Measurements from ENCODE around the gene CAMK1G. TPM values are rescaled to one million over a fixed set of nuclear protein-coding genes. Genes with fewer than 3 reads are reported as not detected.

CAMK1G gene
- total and polyA plus RNA-seq, 10 of the 15 experiments (the other 5 are each of a cell fraction or from before 2014, with no cell fraction given): 0.18 to 0.20 TPM; not detected in 8

DNA sequence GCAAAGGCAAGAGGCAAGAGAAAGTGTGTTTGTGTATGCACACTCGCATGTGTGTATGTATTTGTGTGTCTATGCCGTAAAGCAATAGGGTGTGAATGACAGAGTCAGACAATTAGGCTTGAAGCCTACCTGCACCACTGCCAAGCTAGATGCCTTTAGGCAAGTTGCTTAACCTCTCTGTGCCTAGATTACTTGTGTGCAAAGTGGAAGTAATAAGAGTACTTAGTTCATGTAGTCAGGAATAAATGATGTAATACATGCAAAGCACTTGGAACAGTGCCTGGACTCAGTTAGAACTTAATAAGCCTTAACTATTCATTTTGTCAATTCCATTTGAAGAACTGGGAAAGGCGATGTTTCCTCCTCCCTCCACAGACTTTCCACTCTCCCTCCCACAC is 37.0 kb downstream of the CAMK1G start (continued):
- TF ChIP-seq ZNF24 (IDR thresholded peaks at IDR 0.05) (no peak), PML (IDR thresholded peaks at IDR 0.05; ENCODE audit: low read length) (no peak), ZNF274 (IDR thresholded peaks at IDR 0.05; ENCODE audit: insufficient read depth, insufficient read length) (no peak)
- TF ChIP-seq, protein P1, sequence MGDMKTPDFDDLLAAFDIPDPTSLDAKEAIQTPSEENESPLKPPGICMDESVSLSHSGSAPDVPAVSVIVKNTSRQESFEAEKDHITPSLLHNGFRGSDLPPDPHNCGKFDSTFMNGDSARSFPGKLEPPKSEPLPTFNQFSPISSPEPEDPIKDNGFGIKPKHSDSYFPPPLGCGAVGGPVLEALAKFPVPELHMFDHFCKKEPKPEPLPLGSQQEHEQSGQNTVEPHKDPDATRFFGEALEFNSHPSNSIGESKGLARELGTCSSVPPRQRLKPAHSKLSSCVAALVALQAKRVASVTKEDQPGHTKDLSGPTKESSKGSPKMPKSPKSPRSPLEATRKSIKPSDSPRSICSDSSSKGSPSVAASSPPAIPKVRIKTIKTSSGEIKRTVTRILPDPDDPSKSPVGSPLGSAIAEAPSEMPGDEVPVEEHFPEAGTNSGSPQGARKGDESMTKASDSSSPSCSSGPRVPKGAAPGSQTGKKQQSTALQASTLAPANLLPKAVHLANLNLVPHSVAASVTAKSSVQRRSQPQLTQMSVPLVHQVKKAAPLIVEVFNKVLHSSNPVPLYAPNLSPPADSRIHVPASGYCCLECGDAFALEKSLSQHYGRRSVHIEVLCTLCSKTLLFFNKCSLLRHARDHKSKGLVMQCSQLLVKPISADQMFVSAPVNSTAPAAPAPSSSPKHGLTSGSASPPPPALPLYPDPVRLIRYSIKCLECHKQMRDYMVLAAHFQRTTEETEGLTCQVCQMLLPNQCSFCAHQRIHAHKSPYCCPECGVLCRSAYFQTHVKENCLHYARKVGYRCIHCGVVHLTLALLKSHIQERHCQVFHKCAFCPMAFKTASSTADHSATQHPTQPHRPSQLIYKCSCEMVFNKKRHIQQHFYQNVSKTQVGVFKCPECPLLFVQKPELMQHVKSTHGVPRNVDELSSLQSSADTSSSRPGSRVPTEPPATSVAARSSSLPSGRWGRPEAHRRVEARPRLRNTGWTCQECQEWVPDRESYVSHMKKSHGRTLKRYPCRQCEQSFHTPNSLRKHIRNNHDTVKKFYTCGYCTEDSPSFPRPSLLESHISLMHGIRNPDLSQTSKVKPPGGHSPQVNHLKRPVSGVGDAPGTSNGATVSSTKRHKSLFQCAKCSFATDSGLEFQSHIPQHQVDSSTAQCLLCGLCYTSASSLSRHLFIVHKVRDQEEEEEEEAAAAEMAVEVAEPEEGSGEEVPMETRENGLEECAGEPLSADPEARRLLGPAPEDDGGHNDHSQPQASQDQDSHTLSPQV (IDR thresholded peaks at IDR 0.05): no peak
- TF ChIP-seq, protein P2, sequence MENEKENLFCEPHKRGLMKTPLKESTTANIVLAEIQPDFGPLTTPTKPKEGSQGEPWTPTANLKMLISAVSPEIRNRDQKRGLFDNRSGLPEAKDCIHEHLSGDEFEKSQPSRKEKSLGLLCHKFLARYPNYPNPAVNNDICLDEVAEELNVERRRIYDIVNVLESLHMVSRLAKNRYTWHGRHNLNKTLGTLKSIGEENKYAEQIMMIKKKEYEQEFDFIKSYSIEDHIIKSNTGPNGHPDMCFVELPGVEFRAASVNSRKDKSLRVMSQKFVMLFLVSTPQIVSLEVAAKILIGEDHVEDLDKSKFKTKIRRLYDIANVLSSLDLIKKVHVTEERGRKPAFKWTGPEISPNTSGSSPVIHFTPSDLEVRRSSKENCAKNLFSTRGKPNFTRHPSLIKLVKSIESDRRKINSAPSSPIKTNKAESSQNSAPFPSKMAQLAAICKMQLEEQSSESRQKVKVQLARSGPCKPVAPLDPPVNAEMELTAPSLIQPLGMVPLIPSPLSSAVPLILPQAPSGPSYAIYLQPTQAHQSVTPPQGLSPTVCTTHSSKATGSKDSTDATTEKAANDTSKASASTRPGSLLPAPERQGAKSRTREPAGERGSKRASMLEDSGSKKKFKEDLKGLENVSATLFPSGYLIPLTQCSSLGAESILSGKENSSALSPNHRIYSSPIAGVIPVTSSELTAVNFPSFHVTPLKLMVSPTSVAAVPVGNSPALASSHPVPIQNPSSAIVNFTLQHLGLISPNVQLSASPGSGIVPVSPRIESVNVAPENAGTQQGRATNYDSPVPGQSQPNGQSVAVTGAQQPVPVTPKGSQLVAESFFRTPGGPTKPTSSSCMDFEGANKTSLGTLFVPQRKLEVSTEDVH (IDR thresholded peaks at IDR 0.05; ENCODE audit: low read depth, partially characterized antibody): no peak

DNA sequence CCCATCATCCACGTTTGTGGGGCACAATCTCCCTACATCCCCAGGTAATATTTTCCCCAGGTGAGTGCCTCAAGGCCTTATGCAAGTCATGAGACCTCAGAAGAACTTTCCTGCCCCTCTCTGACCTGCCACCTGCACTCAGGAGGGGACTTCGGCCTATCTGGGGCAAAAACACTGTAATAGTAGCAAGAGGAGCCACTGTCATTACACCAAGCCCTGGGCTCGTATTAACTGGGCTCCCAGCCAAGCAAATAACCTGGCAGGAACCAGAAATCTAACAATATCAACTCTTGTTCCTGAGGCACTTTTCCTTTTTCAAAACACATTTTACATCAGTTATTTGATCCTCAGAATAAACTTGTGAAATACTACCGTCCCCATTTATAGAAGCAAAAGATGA is 37.8 kb downstream of the CAMK1G start:
- Histone ChIP-seq H3K4me2 (ENCODE audit: control insufficient read depth, insufficient read depth) (no peak overlapping the region), H3K27me3 (replicated peaks in 1 of 2; ENCODE audit: control insufficient read depth in 2 of 2, insufficient read depth in 2 of 2, low read length in 1 of 2) (no peaks in the 10 kb centered on the region; a peak in 1 of 4 replicates), H3K4me1 (ENCODE audit: control insufficient read depth, insufficient read depth, low read length) (no peaks in the 10 kb centered on the region), H3K9ac (ENCODE audit: control insufficient read depth, insufficient read depth, low read length) (no peak overlapping the region), H2AFZ (ENCODE audit: control insufficient read depth, low read depth, low read length) (no peak overlapping the region), H4K20me1 (ENCODE audit: control insufficient read depth, insufficient read depth) (no peaks in the 10 kb centered on the region), H3K36me3 (ENCODE audit: control insufficient read depth in 2 of 2, insufficient read depth in 2 of 2, low read length in 1 of 2) (no peaks in the 10 kb centered on the region), H3K27ac (ENCODE audit: control insufficient read depth, insufficient read depth) (no peak overlapping the region), H3K79me2 (ENCODE audit: control insufficient read depth, insufficient read depth, low read length) (no peaks in the 10 kb centered on the region), H3K9me3 (replicated peaks; ENCODE audit: control insufficient read depth, insufficient read depth, low read length) (no peaks in the 10 kb centered on the region), H3K4me3 (no peak overlapping the region)
- BruUV-seq (replicated peaks): no TSS peak
- RAD21 ChIA-PET (ENCODE audit: unreplicated experiment): no interaction called here
- in situ Hi-C loops (cut with MboI) (loop anchor here (10.0 kb wide), 1 partner anchor 46 kb away; no protein-coding TSS in a partner anchor), intact Hi-C loops (cut with micrococcal nuclease; ENCODE audit: unreplicated experiment) (no loop called here)
- SMC1A ChIA-PET (ENCODE audit: uncharacterized antibody, unreplicated experiment): no interaction called here
- no peak for TF ChIP-seq TBL1XR1 (IDR thresholded peaks at IDR 0.05; ENCODE audit: low read depth, low read length)
- TF ChIP-seq RAD51 (IDR thresholded peaks at IDR 0.05): no peak
- TF ChIP-seq, protein P3, sequence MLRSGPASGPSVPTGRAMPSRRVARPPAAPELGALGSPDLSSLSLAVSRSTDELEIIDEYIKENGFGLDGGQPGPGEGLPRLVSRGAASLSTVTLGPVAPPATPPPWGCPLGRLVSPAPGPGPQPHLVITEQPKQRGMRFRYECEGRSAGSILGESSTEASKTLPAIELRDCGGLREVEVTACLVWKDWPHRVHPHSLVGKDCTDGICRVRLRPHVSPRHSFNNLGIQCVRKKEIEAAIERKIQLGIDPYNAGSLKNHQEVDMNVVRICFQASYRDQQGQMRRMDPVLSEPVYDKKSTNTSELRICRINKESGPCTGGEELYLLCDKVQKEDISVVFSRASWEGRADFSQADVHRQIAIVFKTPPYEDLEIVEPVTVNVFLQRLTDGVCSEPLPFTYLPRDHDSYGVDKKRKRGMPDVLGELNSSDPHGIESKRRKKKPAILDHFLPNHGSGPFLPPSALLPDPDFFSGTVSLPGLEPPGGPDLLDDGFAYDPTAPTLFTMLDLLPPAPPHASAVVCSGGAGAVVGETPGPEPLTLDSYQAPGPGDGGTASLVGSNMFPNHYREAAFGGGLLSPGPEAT (IDR thresholded peaks at IDR 0.05; ENCODE audit: low read depth): no peak
- no peak for TF ChIP-seq MYC (IDR thresholded peaks at IDR 0.05; ENCODE audit: insufficient read depth, insufficient read length, insufficient replicate concordance, low read length, severe bottlenecking)
- TF ChIP-seq ATF7 (IDR thresholded peaks at IDR 0.05; ENCODE audit: low read depth): no peak
- DNase-seq (ENCODE audit: low read depth, low spot score) (no peak), FAIRE-seq (no peak), ATAC-seq (no peak)
- WGBS (ENCODE audit: insufficient coverage, insufficient replicate concordance, low lambda C conversion rate, missing lambda C conversion rate): 3% methylated on average over 4 of the region's 4 CpGs
- POLR2A ChIA-PET: no interaction called here
- CTCF ChIA-PET: interaction anchor here (2.1 kb wide), 1 partner anchor 55 kb away, joined by 10 read pairs; no protein-coding TSS in a partner anchor

Data from GM12878 (cell line).